IMR-90 (cell line): ENCODE measurements around the gene DZANK1. TPM values are rescaled to one million over a fixed set of nuclear protein-coding genes. Genes with fewer than 3 reads are reported as not detected.
A peak's percentile ranks its signal among the peaks of the same experiment; 100 is the strongest.

Experiments used
- ATAC-seq: fragments of 200-7000 bp; cut with Tn5 transposase; 2 replicates; pipeline ENCODE4 v1.9.1; 2020; ENCODE audit warnings: low read depth, mild to moderate bottlenecking, moderate library complexity
- BruUV-seq: library from RNA; stranded (reverse); fragments of 400-500 nt; replicated peaks from 2 replicates; lab custom pipeline; 2021; lab: Mats Ljungman, UMichigan
- CTCF ChIA-PET: fragments of 300-600 bp; formaldehyde crosslinking; extraction: SDS; loops from one replicate; lab custom pipeline; 2021; ENCODE audit warnings: antibody characterized with exemption; lab: Yijun Ruan, JAX
- POLR2A ChIA-PET: fragments of 300-600 bp; sonication (Branson Sonifier 250); formaldehyde crosslinking; loops from one replicate; lab custom pipeline; 2022; ENCODE audit warnings: antibody characterized with exemption; ENCODE audit not compliant: unreplicated experiment; lab: Charles Lee
- DNase-seq: peaks from one replicate; pipeline ENCODE4 v3.0.0; 2013
- H2AFZ ChIP-seq: replicated peaks from 2 replicates; pipeline ENCODE3; 2013; ENCODE audit warnings: low read length, mild to moderate bottlenecking; ENCODE audit not compliant: poor library complexity
- H2AK5ac ChIP-seq: 2 replicates; pipeline ENCODE4 v1.6.1; 2013; ENCODE audit warnings: low read depth, low read length, inconsistent platforms
- H2AK9ac ChIP-seq: replicated peaks from 2 replicates; pipeline ENCODE3; 2013; ENCODE audit warnings: mild to moderate bottlenecking, low read depth, low read length, moderate library complexity; ENCODE audit not compliant: poor library complexity
- H2BK120ac ChIP-seq: 2 replicates; pipeline ENCODE4 v1.6.1; 2013; ENCODE audit warnings: low read depth, low read length, inconsistent platforms
- H2BK15ac ChIP-seq: 3 replicates; pipeline ENCODE4 v1.6.1; 2013; ENCODE audit warnings: low read depth, low read length, inconsistent platforms
- H2BK20ac ChIP-seq: 2 replicates; pipeline ENCODE4 v1.6.1; 2013; ENCODE audit warnings: low read depth, mild to moderate bottlenecking, inconsistent platforms, low read length, moderate library complexity
- H2BK5ac ChIP-seq: 2 replicates; pipeline ENCODE4 v1.6.1; 2013; ENCODE audit warnings: mild to moderate bottlenecking, low read depth, low read length, inconsistent platforms; ENCODE audit not compliant: poor library complexity, severe bottlenecking
- H3K14ac ChIP-seq: replicated peaks from 2 replicates; pipeline ENCODE4 v1.6.1; 2013; ENCODE audit warnings: low read depth, low read length, inconsistent platforms
- H3K18ac ChIP-seq: 2 replicates; pipeline ENCODE4 v1.6.1; 2013; ENCODE audit warnings: low read depth, low read length, control low read depth
- H3K23ac ChIP-seq: 2 replicates; pipeline ENCODE4 v1.6.1; 2013; ENCODE audit warnings: low read depth, low read length, inconsistent platforms
- H3K27ac ChIP-seq: 2 replicates; pipeline ENCODE4 v1.5.1; 2013; ENCODE audit warnings: mild to moderate bottlenecking, control low read depth, low read length; ENCODE audit not compliant: insufficient read depth
- H3K27me3 ChIP-seq: 2 replicates; pipeline ENCODE4 v1.6.1; 2013; ENCODE audit warnings: low read length; ENCODE audit not compliant: control insufficient read depth, insufficient read depth
- H3K36me3 ChIP-seq: 2 replicates; pipeline ENCODE4 v1.6.1; 2013; ENCODE audit warnings: low read length, mixed read lengths; ENCODE audit not compliant: control insufficient read depth, insufficient read depth
- H3K4ac ChIP-seq: 2 replicates; pipeline ENCODE4 v1.6.1; 2013; ENCODE audit warnings: low read depth, low read length, inconsistent platforms
- H3K4me1 ChIP-seq: 2 replicates; pipeline ENCODE4 v1.6.1; 2013; ENCODE audit warnings: low read length, mixed read lengths; ENCODE audit not compliant: control insufficient read depth, insufficient read depth
- H3K4me2 ChIP-seq: 2 replicates; pipeline ENCODE4 v1.6.1; 2013; ENCODE audit warnings: low read depth, mild to moderate bottlenecking, control low read depth, low read length, moderate library complexity
- H3K4me3 ChIP-seq: 2 replicates; pipeline ENCODE4 v1.5.1; 2013; ENCODE audit warnings: low read depth, mild to moderate bottlenecking, control low read depth, low read length, moderate library complexity; ENCODE audit not compliant: insufficient read depth
- H3K56ac ChIP-seq: 2 replicates; pipeline ENCODE4 v1.6.1; 2013; ENCODE audit warnings: low read length, inconsistent platforms; ENCODE audit not compliant: insufficient read depth; ENCODE audit errors: extremely low read depth
- H3K79me1 ChIP-seq, 2 experiments: 2 replicates each; pipeline ENCODE4 v1.6.1; 2013; ENCODE audit warnings: low read length in 2 of 2, inconsistent platforms in 1 of 2, low read depth in 1 of 2
- H3K9ac ChIP-seq: 2 replicates; pipeline ENCODE4 v1.6.1; 2013; ENCODE audit warnings: low read depth, low read length, control low read depth
- H3K9me1 ChIP-seq: 2 replicates; pipeline ENCODE4 v1.6.1; 2013; ENCODE audit warnings: low read length, inconsistent platforms; ENCODE audit not compliant: insufficient read depth
- H3K9me3 ChIP-seq: 2 replicates; pipeline ENCODE4 v1.6.1; 2013; ENCODE audit warnings: low read length; ENCODE audit not compliant: control insufficient read depth, insufficient read depth
- H4K20me1 ChIP-seq: 2 replicates; pipeline ENCODE4 v1.6.1; 2013; ENCODE audit warnings: low read length, inconsistent platforms; ENCODE audit not compliant: insufficient read depth
- H4K5ac ChIP-seq: 2 replicates; pipeline ENCODE4 v1.6.1; 2013; ENCODE audit warnings: mild to moderate bottlenecking, low read depth, low read length, control low read depth
- H4K8ac ChIP-seq, 2 experiments: 2 replicates each; pipeline ENCODE4 v1.6.1; 2013; ENCODE audit warnings: low read depth in 2 of 2, low read length in 2 of 2, control low read depth in 1 of 2, inconsistent platforms in 1 of 2
- H4K91ac ChIP-seq: 2 replicates; pipeline ENCODE4 v1.6.1; 2013; ENCODE audit warnings: low read depth, low read length, inconsistent platforms; ENCODE audit not compliant: insufficient read depth
- BHLHE40 ChIP-seq: fragments of 150-350 bp; IDR thresholded peaks from 2 replicates; pipeline ENCODE4 v1.6.1; 2016; ENCODE audit warnings: mild to moderate bottlenecking, low read depth, low read length
- CTCF ChIP-seq: conservative IDR thresholded peaks from 2 replicates; pipeline ENCODE4 v1.5.1; 2012; ENCODE audit warnings: mild to moderate bottlenecking, low read depth, low read length, improper control_type of control experiment
- FOS ChIP-seq: fragments of 150-350 bp; IDR thresholded peaks from 2 replicates; pipeline ENCODE4 v1.6.1; 2016; ENCODE audit warnings: low read depth, low read length
- MXI1 ChIP-seq: IDR thresholded peaks from 2 replicates; pipeline ENCODE4 v1.6.1; 2012; ENCODE audit warnings: low read depth, mild to moderate bottlenecking, low read length, moderate library complexity, borderline replicate concordance
- RCOR1 ChIP-seq: IDR thresholded peaks from 2 replicates; pipeline ENCODE4 v1.6.1; 2012; ENCODE audit warnings: mild to moderate bottlenecking, low read length, improper control_type of control experiment; ENCODE audit not compliant: insufficient replicate concordance
- USF2 ChIP-seq: fragments of 150-350 bp; IDR thresholded peaks from 2 replicates; pipeline ENCODE4 v1.6.1; 2017; ENCODE audit warnings: mild to moderate bottlenecking, antibody characterized with exemption, low read length, low read depth
- WGBS, 2 experiments: methylation state at CpG; one replicate each; pipeline versions ENCODE4 v1.1.5 to v1.1.7; 2013; ENCODE audit warnings: missing lambda C conversion rate in 2 of 2; ENCODE audit not compliant: insufficient read length in 1 of 2; ENCODE audit errors: extremely low coverage in 2 of 2; 5-methylcytosine and 5-hydroxymethylcytosine counted together
- dilution Hi-C: fragments of 300-500 bp; cut with HindIII; formaldehyde crosslinking; loops from one replicate; pipeline ENCODE4 v1.14.3; 2018; ENCODE audit warnings: low sequenced_read_pairs; ENCODE audit not compliant: unreplicated experiment
- in situ Hi-C: fragments of 300-500 bp; cut with MboI; formaldehyde crosslinking; loops from 3 replicates; pipeline ENCODE4 v1.14.3; 2019; ENCODE audit warnings: low sequenced_read_pairs, inconsistent platforms, mixed read lengths
- intact Hi-C: fragments of 100-400 bp; cut with micrococcal nuclease; formaldehyde crosslinking; loops from 2 replicates; pipeline ENCODE4 v1.10.0; 2022
- polyA plus RNA-seq, 3 experiments: library from polyadenylated mRNA; depleted of rRNA; stranded (reverse); fragments of >200 nt; gene quantifications; 2 replicates each; pipeline ENCODE4 v1.2.3, GENCODE V29; 2012; ENCODE audit warnings: low replicate concordance in 1 of 3
- total RNA-seq: library from RNA; depleted of rRNA; stranded (reverse); fragments of >200 nt; gene quantifications from 2 replicates; pipeline ENCODE4 v1.2.3, GENCODE V29; 2012

The DZANK1 gene
- total and polyA plus RNA-seq, 2 of the 4 experiments (the other 2 are of a cell fraction), result 0.54 to 1.1 TPM

- Histone ChIP-seq H3K4ac (no peak overlapping the region), H3K9me3 (no peaks in the 10 kb centered on the region), H3K9me1 (no peaks in the 10 kb centered on the region), H3K79me1 (peaks cover 11% of the 10 kb centered on the region in 2 experiments), H3K9ac (no peak overlapping the region), H3K56ac (no peak overlapping the region; the same call in 1 of the 2 replicates), H3K4me3 (no peak overlapping the region), H3K27ac (no peak overlapping the region), H2BK120ac (no peak overlapping the region), H4K8ac (peak overlapping the region; percentile 77 to 98), H4K20me1 (no peaks in the 10 kb centered on the region), H3K4me1 (peaks cover 2% of the 10 kb centered on the region; the same call in 1 of the 2 replicates), H3K4me2 (no peak overlapping the region), H2BK15ac (no peak overlapping the region), H2BK5ac (no peak overlapping the region), H3K18ac (no peak overlapping the region), H2AK5ac (no peak overlapping the region), H3K23ac (no peak overlapping the region), H4K91ac (no peak overlapping the region), H3K27me3 (no peaks in the 10 kb centered on the region), H2BK20ac (no peak overlapping the region), H2AFZ (no peak overlapping the region), H2AK9ac (no peak overlapping the region), H3K14ac (no peak overlapping the region), H4K5ac (peak overlapping the region; percentile 36), H3K36me3 (peaks cover 4% of the 10 kb centered on the region)
- CTCF ChIA-PET, result interaction anchor here (0.6 to 1.3 kb wide), 3 partner anchors 9 to 1495 kb away, joined by 3 to 4 read pairs (median 3); no protein-coding TSS in a partner anchor
- POLR2A ChIA-PET, result no interaction called here
- WGBS, 2 experiments, result no CpG with 5 or more reads among the region's 3 CpGs
- dilution Hi-C loops (no loop called here), in situ Hi-C loops (no loop called here), intact Hi-C loops (no loop called here)
- TF ChIP-seq CTCF, result no peak
- TF ChIP-seq BHLHE40, result no peak
- no peak for TF ChIP-seq USF2
- no peak for TF ChIP-seq MXI1
- no peak for TF ChIP-seq RCOR1
- no peak for TF ChIP-seq FOS
- no peak for DNase-seq
- ATAC-seq, result no peak
- BruUV-seq, result no TSS peak
Observed at GRCh38 chr20:18497603-18498002, 30.8 kb upstream of the DZANK1 start.
